Endothelial cell of umbilical vein (primary cell): ENCODE results near the gene KCNMB4. TPM values are rescaled to one million over a fixed set of nuclear protein-coding genes. Genes with fewer than 3 reads are reported as not detected.

Experiments used
- BruUV-seq: library from RNA; stranded (reverse); fragments of 400-500 nt; replicated peaks from 2 replicates; lab custom pipeline; 2021; lab: Mats Ljungman, UMichigan
- CTCF ChIA-PET: fragments of 300-600, 350-600 bp; sonication (Branson Sonifier 250); formaldehyde crosslinking; loops from one replicate; lab custom pipeline; 2021; ENCODE audit warnings: antibody characterized with exemption, inconsistent platforms; lab: Charles Lee
- POLR2A ChIA-PET: fragments of 300-600, 350-600 bp; sonication (Branson Sonifier 250); formaldehyde crosslinking; loops from one replicate; lab custom pipeline; 2021; ENCODE audit warnings: antibody characterized with exemption, inconsistent platforms; lab: Charles Lee
- DNase-seq: peaks from one replicate; pipeline ENCODE4 v3.0.0-alpha.2; 2011; ENCODE audit warnings: low read depth, low spot score
- FAIRE-seq: peaks from 2 replicates; lab custom pipeline; 2011; peaks lifted over from hg19 to GRCh38; lab: Jason Lieb, UNC
- H2AFZ ChIP-seq: 2 replicates; pipeline ENCODE4 v1.6.0; 2012; ENCODE audit warnings: low read depth, low read length, control low read depth, inconsistent platforms
- H3K27ac ChIP-seq: 2 replicates; pipeline ENCODE4 v1.5.1; 2011; ENCODE audit warnings: low read depth, mild to moderate bottlenecking, control low read depth, low read length, moderate library complexity; ENCODE audit not compliant: insufficient read depth
- H3K27me3 ChIP-seq, 2 experiments: 2 replicates each; pipeline versions ENCODE4 v1.6.0 to v1.6.1; 2011; ENCODE audit warnings: low read length in 2 of 2, mixed read lengths in 1 of 2; ENCODE audit not compliant: control insufficient read depth in 2 of 2, insufficient read depth in 2 of 2
- H3K36me3 ChIP-seq, 2 experiments: 2 replicates in 1 of 2; 3 replicates in 1 of 2; pipeline ENCODE4 v1.5.1; 2011; ENCODE audit warnings: low read length in 2 of 2, mild to moderate bottlenecking in 1 of 2, moderate library complexity in 1 of 2; ENCODE audit not compliant: control insufficient read depth in 2 of 2, insufficient read depth in 2 of 2; ENCODE audit errors: extremely low read depth in 1 of 2
- H3K4me1 ChIP-seq: 3 replicates; pipeline ENCODE4 v1.5.1; 2011; ENCODE audit warnings: mild to moderate bottlenecking, low read length; ENCODE audit not compliant: control insufficient read depth, insufficient read depth; ENCODE audit errors: extremely low read depth
- H3K4me2 ChIP-seq: 2 replicates; pipeline ENCODE4 v1.6.1; 2011; ENCODE audit warnings: low read length, control low read depth, mixed read lengths; ENCODE audit not compliant: insufficient read depth
- H3K4me3 ChIP-seq, 3 experiments: fragments of 200-600 bp in 1 of 3; sonication (generic), shearing (Covaris generic) in 1 of 3; replicated peaks in 1 of 3; 2 replicates each; pipeline ENCODE4 v1.5.1; 2011 to 2016; ENCODE audit warnings: control low read depth in 3 of 3, low read length in 3 of 3, mild to moderate bottlenecking in 2 of 3, inconsistent platforms in 1 of 3, low read depth in 1 of 3, moderate library complexity in 1 of 3; ENCODE audit not compliant: insufficient read depth in 1 of 3
- H3K79me2 ChIP-seq: 2 replicates; pipeline ENCODE4 v1.6.0; 2012; ENCODE audit warnings: low read length, inconsistent platforms; ENCODE audit not compliant: control insufficient read depth, insufficient read depth
- H3K9ac ChIP-seq: replicated peaks from 2 replicates; pipeline ENCODE3; 2011; ENCODE audit warnings: low read length, control low read depth; ENCODE audit not compliant: insufficient read depth; ENCODE audit errors: extremely low read depth
- H3K9me1 ChIP-seq: replicated peaks from 3 replicates; pipeline ENCODE4 v1.6.0; 2011; ENCODE audit warnings: mild to moderate bottlenecking, low read length; ENCODE audit not compliant: control insufficient read depth, insufficient read depth; ENCODE audit errors: extremely low read depth
- H3K9me3 ChIP-seq: replicated peaks from 2 replicates; pipeline ENCODE4 v1.5.1; 2012; ENCODE audit warnings: low read length, inconsistent platforms; ENCODE audit not compliant: control insufficient read depth, insufficient read depth
- H4K20me1 ChIP-seq: replicated peaks from 2 replicates; pipeline ENCODE3; 2011; ENCODE audit warnings: mild to moderate bottlenecking, low read length; ENCODE audit not compliant: control insufficient read depth, insufficient read depth; ENCODE audit errors: extremely low read depth
- CTCF ChIP-seq, 2 donors: IDR thresholded peaks; 1 replicate in 1 of 2; 2 replicates in 1 of 2; pipeline ENCODE4 v1.5.1; 2011; ENCODE audit warnings: low read length in 2 of 2, mild to moderate bottlenecking in 2 of 2, moderate library complexity in 2 of 2, control low read depth in 1 of 2, inconsistent platforms in 1 of 2, low read depth in 1 of 2; ENCODE audit not compliant: insufficient read depth in 1 of 2; ENCODE audit errors: extremely low read depth in 1 of 2
- EZH2 ChIP-seq: IDR thresholded peaks from 2 replicates; pipeline ENCODE4 v1.6.1; 2012; ENCODE audit warnings: borderline replicate concordance, low read depth, mild to moderate bottlenecking, moderate library complexity, low read length, inconsistent platforms; ENCODE audit not compliant: severe bottlenecking
- FOS ChIP-seq: IDR thresholded peaks from 2 replicates; pipeline ENCODE4 v1.6.1; 2011; ENCODE audit warnings: mild to moderate bottlenecking, low read length, moderate library complexity, borderline replicate concordance; ENCODE audit not compliant: insufficient read depth
- GATA2 ChIP-seq: IDR thresholded peaks from 2 replicates; pipeline ENCODE4 v1.7.0; 2011; ENCODE audit warnings: low read depth, mild to moderate bottlenecking, moderate library complexity, mixed read lengths, low read length; ENCODE audit not compliant: insufficient read length, insufficient read depth
- JUN ChIP-seq: IDR thresholded peaks from 2 replicates; pipeline ENCODE4 v1.6.1; 2011; ENCODE audit warnings: borderline replicate concordance, low read depth; ENCODE audit not compliant: insufficient read length, insufficient read depth
- MAX ChIP-seq: IDR thresholded peaks from 2 replicates; pipeline ENCODE4 v1.6.1; 2011; ENCODE audit not compliant: insufficient read depth, insufficient read length
- MYC ChIP-seq: IDR thresholded peaks from one replicate; pipeline ENCODE4 v1.6.1; 2011; ENCODE audit warnings: mild to moderate bottlenecking, low read depth, low read length
- POLR2A ChIP-seq: IDR thresholded peaks from 2 replicates; pipeline ENCODE4 v1.6.1; 2012; ENCODE audit warnings: low read depth, mild to moderate bottlenecking, control low read depth, low read length
- POLR2AphosphoS5 ChIP-seq: IDR thresholded peaks from 2 replicates; pipeline ENCODE4 v1.6.1; 2012; ENCODE audit warnings: low read depth, mild to moderate bottlenecking, control low read depth, low read length, moderate library complexity; ENCODE audit not compliant: insufficient read depth
- dilution Hi-C: fragments of 300-500 bp; cut with MboI; formaldehyde crosslinking; loops from one replicate; pipeline ENCODE4 v1.15.0; 2019; ENCODE audit warnings: low sequenced_read_pairs; ENCODE audit not compliant: extremely low pct_ligation_motif_present
- intact Hi-C: fragments of 100-400 bp; cut with micrococcal nuclease; formaldehyde crosslinking; loops from one replicate; pipeline ENCODE4 v1.10.0; 2022
- polyA plus RNA-seq, 4 experiments: library from polyadenylated mRNA; depleted of rRNA in 3 of 4; stranded (reverse) in 3 of 4; unstranded in 1 of 4; fragments of >200 nt; gene quantifications; 2 replicates each; pipeline versions ENCODE4 v1.2.1 to v1.2.3, GENCODE V29; 2011 to 2012; ENCODE audit warnings: missing spikeins in 1 of 4
- total RNA-seq: library from RNA; stranded (reverse); gene quantifications from 2 replicates; pipeline ENCODE4 v1.2.3, GENCODE V29; 2021

The KCNMB4 gene
- total and polyA plus RNA-seq, 2 donors (not counting 3 experiments of a cell fraction or from before 2014, with no cell fraction given), result 0.97 to 2.0 TPM

DNA sequence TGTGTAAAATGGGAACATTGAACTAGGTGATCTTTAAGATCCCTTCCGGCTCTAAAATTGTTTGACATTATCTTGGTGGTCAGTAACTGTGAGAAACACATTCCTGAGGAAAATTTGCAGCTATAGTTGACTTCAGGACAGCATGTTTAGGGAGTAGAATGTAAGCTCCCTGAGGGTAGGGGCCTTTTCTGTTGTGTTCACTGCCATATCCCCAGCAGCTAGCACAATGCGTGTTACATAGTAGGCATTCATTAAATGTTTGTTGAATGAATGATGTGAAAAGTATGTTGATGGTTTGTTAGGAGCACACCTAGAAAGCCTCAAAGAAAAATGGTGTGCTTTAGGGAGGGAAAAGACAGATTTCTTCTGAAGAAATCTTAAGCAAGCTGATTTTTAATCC is 38.5 kb upstream of the KCNMB4 start:
- peaks cover 0 to 3% of the 10 kb centered on the region in 2 experiments for H3K36me3 ChIP-seq
- BruUV-seq, result no TSS peak
- intact Hi-C loops, result no loop called here
- peaks cover 6% of the 10 kb centered on the region for H4K20me1 ChIP-seq
- no peaks in the 10 kb centered on the region for H3K9me1 ChIP-seq
- H3K4me1 ChIP-seq, result no peaks in the 10 kb centered on the region
- no peak overlapping the region for H3K9ac ChIP-seq
- FAIRE-seq (no peak), DNase-seq (no peak)
- ChIA-PET POLR2A (no interaction called here), CTCF (interaction anchor here (1.0 kb wide), 1 partner anchor 16 kb away, joined by 3 read pairs; no protein-coding TSS in a partner anchor)
- no peak overlapping the region for H3K4me3 ChIP-seq
- H3K4me2 ChIP-seq, result no peak overlapping the region
- no peak overlapping the region for H3K27ac ChIP-seq
- dilution Hi-C loops, result no loop called here
- H3K9me3 ChIP-seq, result no peaks in the 10 kb centered on the region
- peaks cover 17% of the 10 kb centered on the region for H3K79me2 ChIP-seq
- H3K27me3 ChIP-seq, result no peaks in the 10 kb centered on the region
- H2AFZ ChIP-seq, result no peak overlapping the region
- TF ChIP-seq JUN, result no peak
- TF ChIP-seq FOS, result no peak
- no peak for TF ChIP-seq EZH2
- no peak for TF ChIP-seq POLR2AphosphoS5
- TF ChIP-seq MAX, result no peak
- no peak for TF ChIP-seq MYC
- TF ChIP-seq GATA2, result no peak
- no peak for TF ChIP-seq POLR2A
- TF ChIP-seq CTCF (IDR thresholded peaks at IDR 0.05; ENCODE audit: extremely low read depth in 1 of 2, insufficient read depth in 1 of 2, low read depth in 1 of 2, low read length in 2 of 2), result no peak
